GM10847 (cell line): Measurements from ENCODE around the gene ADD1.

ENCODE experiments used
- POLR2A ChIP-seq: IDR thresholded peaks from 2 replicates; pipeline ENCODE4 v1.6.1; 2011; ENCODE audit not compliant: insufficient read length; ENCODE audit errors: extremely low read depth

ADD1 gene

DNA sequence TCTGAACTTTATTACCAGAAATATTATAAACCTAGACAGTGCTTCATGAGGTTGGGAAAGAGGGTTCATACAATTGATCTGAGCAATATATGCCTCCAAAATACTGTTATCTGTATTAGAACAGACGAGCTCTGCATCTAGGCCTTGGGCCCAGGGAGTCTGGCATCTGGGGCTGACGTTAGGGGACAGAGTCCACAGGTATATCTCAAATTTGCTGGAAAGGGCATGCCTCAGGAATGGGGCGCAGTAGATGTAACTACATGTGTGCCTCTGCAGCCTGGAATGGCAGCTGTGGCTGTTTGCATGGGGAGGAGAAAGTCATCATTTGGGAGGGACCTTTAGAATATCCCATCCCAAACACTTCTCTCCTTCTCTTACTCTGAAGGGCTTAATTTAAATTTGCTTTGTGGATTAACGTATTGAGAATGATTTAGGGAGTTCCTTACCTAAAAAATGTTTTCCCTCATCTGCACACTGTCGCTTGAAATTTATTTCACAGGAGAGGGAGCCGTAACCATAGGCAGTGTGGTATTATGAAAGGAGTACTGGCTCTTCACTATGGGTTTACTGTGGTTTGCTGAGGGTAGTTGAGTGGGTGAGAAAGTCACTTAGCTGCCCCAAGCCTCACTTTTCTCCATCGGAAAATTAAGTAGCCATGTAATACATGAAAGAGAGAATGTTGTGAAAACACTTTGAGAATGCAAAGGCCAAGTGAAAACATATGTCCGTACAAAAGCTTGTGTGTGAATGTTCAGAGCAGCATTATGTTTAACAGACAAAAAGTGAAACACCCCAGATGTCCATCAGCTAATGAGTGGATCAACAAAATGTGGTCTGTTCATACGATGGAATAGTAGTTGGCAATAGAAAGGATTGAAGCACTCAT lies 5.9 kb downstream of the ADD1 start:
- no peak for TF ChIP-seq POLR2A

DNA sequence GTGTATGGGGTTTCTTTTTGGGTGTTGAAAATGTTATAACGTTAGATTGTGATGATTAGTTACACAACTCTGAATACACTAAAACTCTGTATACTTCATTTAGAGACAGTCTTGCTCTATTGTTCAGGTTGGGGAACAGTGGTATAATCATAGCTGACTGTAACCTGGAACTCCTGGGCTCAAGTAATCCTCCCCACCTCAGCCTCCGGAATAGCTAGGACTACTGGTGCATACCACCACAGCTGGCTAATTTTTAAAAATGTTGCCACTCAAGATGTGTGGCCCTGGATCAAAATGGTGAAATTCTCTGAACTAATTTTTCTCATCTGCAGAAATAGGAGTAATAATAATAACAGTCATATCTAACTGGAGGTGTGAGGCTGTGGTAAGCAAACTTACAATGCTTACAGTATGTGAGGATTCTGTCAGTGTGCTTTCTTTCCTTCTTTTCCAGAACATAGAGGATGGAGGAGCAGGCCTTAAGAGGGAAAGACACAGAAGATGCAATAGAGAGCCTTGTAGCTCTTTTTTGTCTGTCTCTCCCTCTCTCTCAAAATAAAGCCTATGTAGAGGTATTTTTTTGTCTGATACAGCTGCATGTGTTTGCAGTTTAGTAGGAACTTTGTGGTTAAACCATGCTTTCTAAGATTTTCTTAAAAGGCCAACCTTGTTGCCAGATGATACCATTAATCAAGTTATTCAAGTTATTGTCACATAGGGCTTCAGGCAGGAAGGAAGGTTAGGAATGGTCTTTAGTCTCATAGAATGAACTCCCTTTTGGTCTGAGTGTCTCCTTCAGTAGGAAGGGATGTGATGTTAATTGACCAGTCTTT lies 7.5 kb downstream of the ADD1 start:
- TF ChIP-seq POLR2A = no peak

DNA sequence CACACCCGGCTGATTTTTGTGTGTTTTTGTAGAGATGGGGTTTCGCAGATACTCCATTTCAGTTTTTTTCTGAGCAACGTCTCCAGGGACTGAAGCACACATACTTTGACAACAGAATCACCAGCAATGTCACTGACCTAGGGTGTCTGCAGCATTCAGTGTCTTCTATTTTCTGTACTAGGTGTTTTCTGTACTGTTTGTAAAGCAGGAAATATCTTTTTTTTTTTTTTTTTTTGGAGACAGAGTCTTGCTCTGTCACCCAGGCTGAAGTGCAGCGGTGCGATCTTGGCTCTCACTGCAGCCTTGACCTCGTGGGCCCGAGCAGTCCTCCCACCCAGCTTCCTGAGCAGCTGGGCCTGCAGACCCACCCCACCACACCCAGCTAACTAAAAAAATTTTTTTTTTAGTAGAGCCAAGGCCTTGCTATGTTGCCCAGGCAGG lies 8.9 kb downstream of the ADD1 start:
- no peak for TF ChIP-seq POLR2A

DNA sequence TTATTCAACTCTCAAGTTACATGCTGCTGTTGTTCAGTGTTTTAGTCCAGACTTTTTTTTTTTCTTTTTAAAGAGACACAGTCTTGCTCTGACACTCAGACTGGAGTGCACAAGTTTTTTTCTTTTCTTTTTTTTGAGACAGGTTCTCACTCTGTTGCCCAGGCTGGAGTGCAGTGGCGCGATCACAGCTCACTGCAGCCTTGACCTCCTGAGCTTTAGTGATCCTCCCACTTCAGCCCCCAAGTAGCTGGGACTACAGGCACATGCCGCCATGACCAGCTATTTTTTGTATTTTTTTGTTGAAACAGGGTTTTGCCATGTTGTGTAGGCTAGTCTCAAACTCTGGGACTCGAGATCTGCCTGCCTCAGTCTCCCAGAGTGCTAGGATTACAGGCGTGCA lies 11.9 kb downstream of the ADD1 start:
- no peak for TF ChIP-seq POLR2A

DNA sequence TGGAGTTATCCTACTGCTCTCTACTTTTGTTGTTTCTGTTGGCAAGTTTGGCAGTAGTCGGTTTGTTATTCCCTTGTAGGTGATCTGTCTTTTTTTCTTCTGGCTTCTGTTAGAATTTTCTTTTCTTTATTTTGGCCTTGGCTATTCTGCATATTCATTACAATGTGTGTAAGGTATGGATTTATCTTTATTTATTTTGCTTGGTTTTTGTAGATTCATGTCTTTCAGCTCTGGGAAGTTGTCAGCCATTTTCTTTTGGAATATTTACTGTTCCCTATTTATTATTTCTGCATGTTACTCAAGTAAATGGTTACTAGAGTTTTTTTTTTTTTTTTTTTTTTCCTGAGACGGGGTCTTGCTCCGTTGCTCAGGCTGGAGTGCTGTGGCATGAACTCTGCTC lies 12.6 kb downstream of the ADD1 start:
- no peak for TF ChIP-seq POLR2A

DNA sequence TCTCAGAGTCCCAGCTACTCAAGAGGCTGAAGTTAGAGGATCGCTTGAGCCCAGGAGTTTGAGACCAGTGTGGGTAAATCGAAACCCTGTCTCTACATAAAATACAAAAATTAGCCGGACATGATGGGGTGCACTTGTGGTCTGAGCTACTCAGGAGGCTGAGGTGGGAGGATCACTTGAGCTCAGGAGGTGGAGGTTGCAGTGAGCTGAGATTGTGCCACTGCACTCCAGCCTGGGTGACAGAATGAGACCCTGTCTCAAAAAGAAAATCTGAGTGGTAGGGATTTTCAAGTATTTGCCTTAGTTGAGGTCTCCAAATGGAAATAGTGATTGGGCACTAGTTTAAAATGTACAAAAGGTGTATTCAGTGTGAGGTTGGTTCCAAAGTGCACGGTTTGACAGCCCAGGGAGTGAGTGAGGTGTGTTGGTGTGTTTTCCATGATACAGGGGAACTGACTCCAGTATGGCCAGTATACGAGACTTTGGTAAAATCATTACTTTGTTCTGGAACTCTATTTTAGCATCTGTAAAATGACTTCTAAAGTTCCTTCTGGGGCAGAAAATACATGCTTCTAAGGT lies 13.8 kb downstream of the ADD1 start:
- no peak for TF ChIP-seq POLR2A

DNA sequence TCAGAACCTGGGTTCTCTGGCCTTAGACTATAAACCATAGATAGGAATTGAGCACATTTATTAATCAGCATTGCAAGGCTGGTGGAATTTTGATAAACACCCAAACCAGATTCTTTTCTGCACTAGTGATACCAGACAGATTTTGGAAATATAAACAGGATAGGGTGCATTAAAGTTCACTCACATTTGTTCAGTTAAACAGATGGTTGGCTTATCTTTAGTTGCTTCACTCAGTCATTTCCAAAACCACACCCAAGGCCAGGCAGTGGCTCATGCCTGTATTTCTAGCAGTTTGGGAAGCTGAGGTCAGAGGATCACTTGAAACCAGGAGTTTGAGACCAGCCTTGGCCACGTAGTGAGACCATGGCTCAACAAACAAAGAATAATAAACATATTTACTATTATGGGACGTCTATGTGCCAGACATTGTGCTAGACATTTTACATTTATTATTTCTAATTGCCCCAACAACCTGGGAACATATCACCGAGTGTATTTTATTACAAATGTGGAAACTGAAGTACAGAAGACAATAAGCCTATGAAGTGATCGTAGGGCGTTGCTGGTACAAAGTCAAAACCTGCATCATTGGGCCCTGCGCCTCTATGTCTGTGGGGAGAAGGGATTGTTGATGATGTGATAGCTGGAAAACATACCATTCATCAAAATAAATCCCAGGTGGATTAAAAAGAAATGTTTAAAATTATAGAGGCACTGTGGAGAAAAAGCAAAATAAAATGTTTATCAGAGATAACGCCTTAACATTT lies 15.0 kb downstream of the ADD1 start:
- TF ChIP-seq POLR2A = no peak

DNA sequence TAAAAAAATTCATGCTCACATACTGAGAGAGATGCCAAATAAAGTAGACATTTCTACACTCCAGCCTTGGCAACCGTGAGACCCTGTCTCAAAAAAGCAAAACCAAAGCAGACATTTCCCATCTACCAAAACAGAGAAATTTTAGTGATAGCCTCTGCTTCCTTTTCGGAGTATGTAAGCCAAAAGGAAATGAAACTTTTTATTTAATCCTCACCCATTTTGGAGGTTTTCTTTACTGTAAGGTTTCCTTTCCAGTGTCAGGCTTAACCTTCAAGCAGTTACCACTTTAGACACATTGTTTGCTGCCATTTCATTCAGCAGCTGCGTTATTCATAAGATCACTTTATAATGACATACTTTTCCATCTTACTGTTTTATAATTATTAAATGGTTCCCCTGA lies 15.9 kb downstream of the ADD1 start:
- TF ChIP-seq POLR2A = no peak

DNA sequence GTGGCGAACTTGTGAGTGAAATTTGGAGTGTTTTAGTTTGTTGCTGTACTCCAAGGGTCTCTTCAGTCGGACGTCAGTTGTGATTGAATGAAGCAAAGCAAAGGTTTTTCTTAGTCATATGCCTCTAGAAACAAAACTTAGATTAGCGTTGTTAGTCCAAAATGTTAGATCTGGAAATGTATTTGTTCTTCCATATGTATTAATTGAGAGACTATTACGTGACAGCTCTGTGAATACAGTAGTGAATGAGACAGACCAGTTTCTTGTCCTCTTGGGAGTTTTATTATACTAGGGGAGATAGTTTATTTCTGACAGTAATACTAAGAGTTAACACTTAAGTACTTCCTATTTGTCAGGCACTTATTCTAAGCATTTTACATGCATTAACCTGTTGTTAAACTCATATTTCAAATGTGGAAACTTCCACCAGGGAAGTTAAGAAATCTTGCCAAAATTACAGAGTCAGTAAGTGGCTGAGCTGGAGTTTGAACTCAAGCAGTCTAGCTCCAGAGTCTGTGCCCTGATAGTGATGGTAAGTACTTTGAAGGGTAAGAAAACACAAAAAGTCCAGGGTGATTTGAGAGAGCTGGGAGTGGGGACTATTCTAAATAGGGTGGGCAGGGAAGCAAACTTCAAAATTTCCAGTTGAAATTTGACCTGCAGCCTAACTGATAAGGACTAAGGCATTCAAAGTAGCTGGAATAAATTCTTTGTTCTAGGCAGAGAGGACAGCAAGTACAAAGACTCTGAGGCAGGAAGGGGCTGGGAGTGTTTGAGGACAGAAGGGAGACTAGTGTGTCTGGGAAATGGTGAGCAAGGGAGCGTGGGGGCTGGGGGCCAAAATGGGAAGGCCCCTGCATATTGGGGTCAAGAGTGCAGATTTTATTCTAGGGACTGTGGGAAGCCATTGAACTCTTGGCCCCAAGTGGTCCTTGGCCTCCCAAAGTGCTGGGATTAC lies 17.0 kb downstream of the ADD1 start:
- no peak for TF ChIP-seq POLR2A

DNA sequence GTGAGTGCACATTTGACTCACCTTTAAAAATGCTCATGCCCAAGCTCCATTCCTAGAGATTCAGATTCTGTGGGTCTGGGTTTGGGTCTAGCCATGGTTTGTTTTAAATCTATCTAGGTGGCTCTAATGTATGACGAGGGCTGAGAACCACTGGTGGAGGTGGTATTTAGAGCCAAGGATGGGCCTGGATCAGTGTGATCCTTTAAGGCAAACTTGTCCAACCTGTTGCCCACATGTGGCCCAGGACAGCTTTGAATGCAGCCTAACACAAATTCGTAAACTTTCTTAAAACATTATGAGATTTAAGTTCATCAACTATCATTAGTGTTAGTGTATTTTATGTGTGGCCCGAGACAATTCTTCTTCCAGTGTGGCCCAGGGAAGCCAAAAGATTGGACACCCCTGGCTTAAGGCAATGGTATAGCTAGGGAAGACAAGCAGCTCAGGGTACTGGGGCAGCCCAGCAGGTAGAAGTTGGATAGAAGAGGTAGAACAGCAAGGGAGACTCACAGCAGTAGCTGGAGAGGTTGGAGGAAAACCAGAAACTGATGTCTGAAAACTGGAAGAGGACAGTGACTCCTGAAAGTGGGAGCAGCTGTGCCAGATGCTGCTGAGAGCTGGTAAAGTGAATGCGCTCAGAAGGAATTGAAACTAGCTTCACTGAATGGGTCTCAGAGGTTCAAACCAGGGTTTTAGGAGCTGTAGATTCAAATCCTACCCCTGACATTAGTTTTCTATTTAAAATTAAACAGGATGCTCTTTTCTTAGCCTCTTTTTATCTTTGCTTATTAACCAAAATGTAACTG lies 18.2 kb downstream of the ADD1 start:
- no peak for TF ChIP-seq POLR2A

DNA sequence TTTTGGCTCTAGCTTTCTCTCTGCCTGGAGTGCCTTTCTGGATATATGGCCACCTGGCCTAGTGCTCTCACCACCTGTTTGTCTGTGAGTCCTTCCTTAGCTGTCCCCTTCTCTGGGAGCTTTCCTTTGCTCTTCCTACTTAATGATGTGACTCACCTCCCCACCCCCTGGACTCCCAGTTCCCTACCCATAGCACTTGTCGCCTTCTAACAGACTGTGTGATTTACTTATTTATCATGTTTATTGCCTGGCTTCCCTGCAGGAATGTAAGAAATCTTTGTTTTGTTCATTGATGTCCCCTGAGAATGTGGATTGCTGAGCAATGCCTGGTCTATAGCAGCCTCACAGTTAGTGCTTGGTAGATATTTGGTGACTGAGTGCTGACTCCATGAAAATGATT lies 18.9 kb downstream of the ADD1 start:
- TF ChIP-seq POLR2A = no peak

DNA sequence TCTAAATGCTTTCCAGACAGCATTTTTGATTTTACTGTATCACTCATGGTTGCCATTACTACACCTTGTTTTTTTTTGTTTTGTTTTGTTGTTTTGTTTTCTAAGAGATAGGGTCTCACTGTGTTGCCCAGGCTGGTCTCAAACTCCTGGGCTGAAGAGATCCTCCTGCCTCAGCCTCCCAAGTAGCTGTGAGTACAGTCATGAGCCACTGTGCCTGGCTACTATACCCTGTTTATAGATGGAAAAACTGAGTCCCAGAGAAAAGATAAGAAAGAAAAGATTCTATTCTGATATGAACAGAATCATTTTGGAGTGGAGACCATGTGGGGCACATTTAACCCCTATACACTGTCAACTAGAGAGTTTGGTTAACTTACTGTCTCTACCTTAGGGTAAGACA lies 20.0 kb downstream of the ADD1 start:
- TF ChIP-seq POLR2A = no peak

DNA sequence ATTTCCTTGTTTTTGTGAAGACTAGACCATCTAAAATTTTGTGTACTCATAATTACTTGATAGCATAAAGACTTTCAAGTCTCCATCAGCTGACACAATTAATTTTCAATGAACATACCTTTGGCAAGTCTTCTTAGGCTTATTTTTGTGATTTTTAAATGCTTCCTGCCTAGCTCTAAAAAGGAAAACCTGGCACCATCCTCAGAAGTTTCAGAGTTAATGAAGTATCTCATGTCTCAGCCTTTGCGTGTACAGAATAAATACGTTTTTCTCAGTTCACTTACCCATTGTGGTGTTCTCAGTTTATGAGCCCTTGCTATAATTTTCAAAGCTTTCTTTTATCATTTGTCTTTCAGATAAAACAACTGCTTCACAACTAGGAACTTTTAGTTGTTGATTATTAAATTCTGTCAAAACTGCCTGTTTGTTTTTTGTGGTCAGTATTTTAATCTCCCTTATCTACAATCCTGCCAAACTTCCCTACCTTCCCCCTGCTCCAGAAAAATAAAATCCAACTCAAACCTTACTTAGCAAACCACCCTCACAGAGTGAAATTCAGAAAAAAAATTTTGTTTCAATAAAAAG lies 21.6 kb downstream of the ADD1 start:
- TF ChIP-seq POLR2A = no peak

DNA sequence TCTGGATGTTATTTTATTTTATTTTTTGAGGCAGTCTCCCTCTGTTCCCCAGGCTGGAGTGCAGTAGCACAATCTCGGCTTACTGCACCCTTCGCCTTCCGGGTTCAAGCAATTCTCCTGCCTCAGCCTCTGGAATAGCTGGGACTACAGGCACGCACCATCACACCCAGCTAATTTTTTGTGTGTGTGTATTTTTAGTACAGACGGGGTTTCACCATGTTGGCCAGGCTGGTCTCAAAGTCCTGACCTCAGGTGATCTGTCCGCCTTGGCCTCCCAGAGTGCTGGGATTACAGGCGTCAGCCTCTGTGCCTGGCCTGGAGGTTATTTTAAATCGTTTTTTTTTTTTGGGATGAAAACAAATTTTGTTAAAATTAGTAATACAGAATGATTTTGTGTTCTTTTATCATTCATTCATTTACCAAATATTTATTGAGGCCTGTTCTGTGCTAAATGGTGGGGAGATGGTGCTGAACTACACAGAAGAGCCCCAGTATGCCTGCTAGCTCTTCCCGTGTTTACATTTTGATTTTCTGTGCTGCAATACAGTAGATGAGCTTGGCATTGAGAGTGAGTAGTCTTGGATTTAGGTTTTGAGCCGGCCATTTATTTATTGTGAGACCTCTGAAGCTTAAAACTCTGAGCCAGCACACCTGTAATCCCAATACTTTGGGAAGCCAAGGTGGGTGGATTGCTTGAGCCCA lies 22.7 kb downstream of the ADD1 start:
- TF ChIP-seq POLR2A = no peak
